ENCODE measurements around the gene TLE1.

DNA sequence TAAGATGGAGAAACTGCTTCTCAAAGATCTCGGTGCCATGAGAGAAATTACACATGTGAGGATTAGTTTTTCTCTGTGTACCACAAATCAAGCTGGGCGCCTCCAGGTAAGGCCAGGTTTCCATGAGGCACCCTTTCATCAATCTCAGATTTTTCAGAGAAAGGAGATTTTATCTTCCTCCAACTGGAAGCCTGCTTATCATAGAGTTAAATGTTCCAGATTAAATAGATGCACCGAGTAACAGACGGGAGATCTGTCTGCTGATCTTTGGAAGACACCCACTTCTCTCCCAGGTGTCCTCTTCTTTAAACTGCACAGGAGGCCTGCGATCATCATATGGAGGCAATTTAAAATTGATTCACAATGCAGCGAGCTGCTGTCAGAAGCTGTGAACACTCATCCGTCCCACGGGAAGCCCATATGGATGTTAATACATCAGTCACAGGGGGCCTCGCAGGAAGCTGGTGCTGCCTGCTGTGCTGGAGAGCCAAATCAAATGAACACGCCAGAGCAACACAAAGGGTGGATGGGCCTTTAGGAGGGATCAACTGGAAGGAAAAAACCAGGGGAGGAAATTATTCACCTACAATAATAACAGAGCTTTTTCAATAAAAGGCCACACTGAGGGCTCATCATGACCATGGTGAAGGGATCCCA, 93.3 kb downstream of the TLE1 start:
- TF ChIP-seq, protein P1, sequence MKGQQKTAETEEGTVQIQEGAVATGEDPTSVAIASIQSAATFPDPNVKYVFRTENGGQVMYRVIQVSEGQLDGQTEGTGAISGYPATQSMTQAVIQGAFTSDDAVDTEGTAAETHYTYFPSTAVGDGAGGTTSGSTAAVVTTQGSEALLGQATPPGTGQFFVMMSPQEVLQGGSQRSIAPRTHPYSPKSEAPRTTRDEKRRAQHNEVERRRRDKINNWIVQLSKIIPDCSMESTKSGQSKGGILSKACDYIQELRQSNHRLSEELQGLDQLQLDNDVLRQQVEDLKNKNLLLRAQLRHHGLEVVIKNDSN (CRISPR knock-in tag; IDR thresholded peaks at IDR 0.05) = no peak
- TF ChIP-seq RFX5 (IDR thresholded peaks at IDR 0.05; ENCODE audit: low read depth, low read length) (no peak), RBFOX2 (IDR thresholded peaks at IDR 0.05; ENCODE audit: low read depth, low read length) (no peak), EZH2 (IDR thresholded peaks at IDR 0.05; ENCODE audit: borderline replicate concordance, low read depth, low read length) (no peak), ZKSCAN1 (IDR thresholded peaks at IDR 0.05; ENCODE audit: low read depth, low read length) (no peak), SOX6 (IDR thresholded peaks at IDR 0.05) (no peak), MCM5 (IDR thresholded peaks at IDR 0.05; ENCODE audit: low read depth) (no peak)
- TF ChIP-seq, protein P2, sequence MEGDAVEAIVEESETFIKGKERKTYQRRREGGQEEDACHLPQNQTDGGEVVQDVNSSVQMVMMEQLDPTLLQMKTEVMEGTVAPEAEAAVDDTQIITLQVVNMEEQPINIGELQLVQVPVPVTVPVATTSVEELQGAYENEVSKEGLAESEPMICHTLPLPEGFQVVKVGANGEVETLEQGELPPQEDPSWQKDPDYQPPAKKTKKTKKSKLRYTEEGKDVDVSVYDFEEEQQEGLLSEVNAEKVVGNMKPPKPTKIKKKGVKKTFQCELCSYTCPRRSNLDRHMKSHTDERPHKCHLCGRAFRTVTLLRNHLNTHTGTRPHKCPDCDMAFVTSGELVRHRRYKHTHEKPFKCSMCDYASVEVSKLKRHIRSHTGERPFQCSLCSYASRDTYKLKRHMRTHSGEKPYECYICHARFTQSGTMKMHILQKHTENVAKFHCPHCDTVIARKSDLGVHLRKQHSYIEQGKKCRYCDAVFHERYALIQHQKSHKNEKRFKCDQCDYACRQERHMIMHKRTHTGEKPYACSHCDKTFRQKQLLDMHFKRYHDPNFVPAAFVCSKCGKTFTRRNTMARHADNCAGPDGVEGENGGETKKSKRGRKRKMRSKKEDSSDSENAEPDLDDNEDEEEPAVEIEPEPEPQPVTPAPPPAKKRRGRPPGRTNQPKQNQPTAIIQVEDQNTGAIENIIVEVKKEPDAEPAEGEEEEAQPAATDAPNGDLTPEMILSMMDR (IDR thresholded peaks at IDR 0.05 in 2 of 3, conservative IDR thresholded peaks at IDR 0.05 in 1 of 3; ENCODE audit: insufficient read depth in 2 of 3, low read depth in 1 of 3, low read length in 3 of 3) = no peak
